Hepatocyte (in vitro differentiated cells): ENCODE data around the gene ZP1. TPM values are rescaled to one million over a fixed set of nuclear protein-coding genes. Genes with fewer than 3 reads are reported as not detected.

ENCODE experiments used
- DNase-seq: peaks from one replicate; pipeline ENCODE4 v3.0.0-alpha.2; 2016; ENCODE audit warnings: low spot score
- H2AFZ ChIP-seq: fragments of 200-600 bp; sonication (generic); 2 replicates; pipeline ENCODE4 v1.6.0; 2016; ENCODE audit warnings: antibody characterized with exemption, mild to moderate bottlenecking
- H3K27ac ChIP-seq: fragments of 200-600 bp; sonication (generic); 2 replicates; pipeline ENCODE4 v1.5.1; 2016; ENCODE audit warnings: mild to moderate bottlenecking
- H3K27me3 ChIP-seq: fragments of 200-600 bp; sonication (generic); 2 replicates; pipeline ENCODE4 v1.6.1; 2016
- H3K36me3 ChIP-seq: fragments of 200-600 bp; sonication (generic); replicated peaks from 2 replicates; pipeline ENCODE4 v1.5.1; 2016; ENCODE audit warnings: low read depth; ENCODE audit not compliant: insufficient read depth
- H3K4me1 ChIP-seq: fragments of 200-600 bp; sonication (generic); 2 replicates; pipeline ENCODE4 v1.5.1; 2016; ENCODE audit warnings: mild to moderate bottlenecking, moderate library complexity; ENCODE audit not compliant: insufficient read depth
- H3K4me2 ChIP-seq: fragments of 200-600 bp; sonication (generic); 2 replicates; pipeline ENCODE4 v1.6.0; 2016
- H3K4me3 ChIP-seq: fragments of 200-600 bp; sonication (generic); 2 replicates; pipeline ENCODE4 v1.5.1; 2016; ENCODE audit warnings: mild to moderate bottlenecking
- H3K79me2 ChIP-seq: fragments of 200-600 bp; sonication (generic); 2 replicates; pipeline ENCODE4 v1.6.0; 2017; ENCODE audit warnings: mild to moderate bottlenecking
- H3K9me2 ChIP-seq: fragments of 200-600 bp; sonication (generic); replicated peaks from 2 replicates; pipeline ENCODE4 v1.6.0; 2017; ENCODE audit warnings: mild to moderate bottlenecking; ENCODE audit not compliant: insufficient read depth
- H3K9me3 ChIP-seq: fragments of 200-600 bp; sonication (generic); 2 replicates; pipeline ENCODE4 v1.5.1; 2016; ENCODE audit warnings: low read depth, mild to moderate bottlenecking
- H4K20me1 ChIP-seq: fragments of 200-600 bp; sonication (generic); 2 replicates; pipeline ENCODE4 v1.6.0; 2016; ENCODE audit warnings: mild to moderate bottlenecking; ENCODE audit not compliant: insufficient read depth, poor library complexity, severe bottlenecking
- CTCF ChIP-seq: fragments of 200-600 bp; sonication (generic); IDR thresholded peaks from 2 replicates; pipeline ENCODE4 v1.5.1; 2016; ENCODE audit warnings: antibody characterized with exemption, mild to moderate bottlenecking; ENCODE audit not compliant: poor library complexity
- EZH2 ChIP-seq: fragments of 200-600 bp; sonication (generic); IDR thresholded peaks from 2 replicates; pipeline ENCODE4 v1.6.1; 2016; ENCODE audit warnings: antibody characterized with exemption, mild to moderate bottlenecking, borderline replicate concordance
- EZH2phosphoT487 ChIP-seq: fragments of 200-600 bp; sonication (generic); IDR thresholded peaks from one replicate; pipeline ENCODE4 v1.6.1; 2018; ENCODE audit warnings: antibody characterized with exemption, mild to moderate bottlenecking, low read depth, moderate library complexity; ENCODE audit not compliant: unreplicated experiment, severe bottlenecking
- WGBS: methylation state at CpG from one replicate; pipeline ENCODE4 v1.1.6; 2016; ENCODE audit warnings: low lambda C conversion rate; ENCODE audit errors: missing lambda C conversion rate; 5-methylcytosine and 5-hydroxymethylcytosine counted together
- polyA plus RNA-seq: library from polyadenylated mRNA; unstranded; fragments of >200 nt; fragmentation: Nextera tagmentation; extraction: Ambion mirVana; gene quantifications from 2 replicates; pipeline ENCODE4 v1.2.1, GENCODE V29; 2016
- total RNA-seq: library from RNA; depleted of rRNA; stranded (reverse); fragments of >200 nt; gene quantifications from 2 replicates; pipeline ENCODE4 v1.2.3, GENCODE V29; 2014

ZP1 gene
- total and polyA plus RNA-seq, 2 experiments from 2014 or later: 1.6 TPM; not detected in 1

GRCh38 chr11:60872124-60872960 is 5.0 kb downstream of the ZP1 start:
- WGBS: 92% methylated on average over 6 of the region's 6 CpGs
- H3K9me3 ChIP-seq: no peaks in the 10 kb centered on the region
- no peak for TF ChIP-seq EZH2phosphoT487

GRCh38 chr11:60872961-60873524 is 5.7 kb downstream of the ZP1 start:
- H3K9me3 ChIP-seq: no peaks in the 10 kb centered on the region
- 70% methylated on average over 16 of the region's 16 CpGs for WGBS
- H3K79me2 ChIP-seq: no peaks in the 10 kb centered on the region
- no peaks in the 10 kb centered on the region for H3K36me3 ChIP-seq
- H4K20me1 ChIP-seq: no peaks in the 10 kb centered on the region
- H3K27ac ChIP-seq: no peak overlapping the region
- DNase-seq: peak; percentile 41
- H3K4me2 ChIP-seq: no peak overlapping the region
- no peaks in the 10 kb centered on the region for H3K4me1 ChIP-seq
- no peak overlapping the region for H2AFZ ChIP-seq
- no peaks in the 10 kb centered on the region for H3K9me2 ChIP-seq
- H3K4me3 ChIP-seq: no peak overlapping the region
- TF ChIP-seq CTCF: no peak
- TF ChIP-seq EZH2: no peak
- no peak for TF ChIP-seq EZH2phosphoT487
- H3K27me3 ChIP-seq: no peaks in the 10 kb centered on the region

More at GRCh38 chr11:60872124-60872960, 5.0 kb downstream of the ZP1 start:
- H3K4me2 ChIP-seq: no peak overlapping the region
- H4K20me1 ChIP-seq: no peaks in the 10 kb centered on the region
- no peaks in the 10 kb centered on the region for H3K79me2 ChIP-seq
- no peak for DNase-seq
- H3K27me3 ChIP-seq: no peaks in the 10 kb centered on the region
- no peak overlapping the region for H3K4me3 ChIP-seq
- H3K27ac ChIP-seq: no peak overlapping the region
- H3K36me3 ChIP-seq: no peaks in the 10 kb centered on the region
- H2AFZ ChIP-seq: no peak overlapping the region
- H3K4me1 ChIP-seq: no peaks in the 10 kb centered on the region
- no peaks in the 10 kb centered on the region for H3K9me2 ChIP-seq

- Histone ChIP-seq H3K79me2 (no peaks in the 10 kb centered on the region), H3K4me3 (no peak overlapping the region), H3K9me3 (no peaks in the 10 kb centered on the region), H3K27me3 (no peaks in the 10 kb centered on the region), H3K27ac (no peak overlapping the region), H4K20me1 (no peaks in the 10 kb centered on the region), H3K4me2 (no peak overlapping the region), H3K36me3 (no peaks in the 10 kb centered on the region), H2AFZ (no peak overlapping the region), H3K4me1 (no peaks in the 10 kb centered on the region), H3K9me2 (no peaks in the 10 kb centered on the region)
- WGBS: 92% methylated on average over 12 of the region's 12 CpGs
- TF ChIP-seq CTCF (no peak), EZH2phosphoT487 (no peak), EZH2 (no peak)
- no peak for DNase-seq
These were observed 6.2 kb downstream of the ZP1 start for GRCh38 chr11:60873533-60873932.
